HG02571 (cell line): Measurements from ENCODE around the gene JAM3.
"Not testable (repeated sequence)": the region's sequence is repeated elsewhere in the genome, so short reads cannot be mapped to it uniquely, and the experiment has no call there.

Source experiments
- ATAC-seq: cut with Tn5 transposase; IDR thresholded peaks from one replicate; pipeline ENCODE4 v1.9.1; 2021; ENCODE audit warnings: mild to moderate bottlenecking, moderate library complexity; ENCODE audit not compliant: unreplicated experiment

Gene JAM3

GRCh38 chr11:134098566-134099184, 29.8 kb downstream of the JAM3 start:
- ATAC-seq, result no peak

GRCh38 chr11:134100171-134100570, 31.3 kb downstream of the JAM3 start:
- no peak for ATAC-seq

DNA sequence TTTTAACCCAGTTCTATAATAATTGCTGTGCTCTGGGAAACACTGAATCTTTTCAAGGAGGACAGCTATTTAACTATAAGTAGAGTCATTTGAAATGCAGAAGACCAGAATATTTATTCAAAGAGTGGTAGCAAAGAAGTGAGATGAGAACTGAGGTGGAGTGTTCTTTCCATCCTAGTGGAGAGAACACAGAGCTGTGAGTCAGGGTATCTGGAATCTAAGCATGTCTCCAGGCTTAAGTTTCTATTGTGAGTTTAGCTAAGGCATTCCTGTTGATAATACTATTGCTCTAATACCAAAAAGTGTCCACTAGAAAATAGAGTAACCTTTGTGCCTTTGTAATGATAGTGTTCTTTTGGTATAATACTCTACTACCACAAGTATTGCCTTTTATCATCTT, 32.4 kb downstream of the JAM3 start:
- no peak for ATAC-seq

GRCh38 chr11:134110252-134110815, 41.5 kb downstream of the JAM3 start:
- ATAC-seq, result no peak

GRCh38 chr11:134113787-134114186, 44.9 kb downstream of the JAM3 start:
- ATAC-seq, result not testable (repeated sequence)

- ATAC-seq, result no peak
Measured at GRCh38 chr11:134116210-134116609, 47.3 kb downstream of the JAM3 start.

- ATAC-seq, result no peak
Measured at GRCh38 chr11:134118006-134118405, 49.1 kb downstream of the JAM3 start.

- ATAC-seq, result no peak
Measured at GRCh38 chr11:134119094-134119493, 50.2 kb downstream of the JAM3 start.

- ATAC-seq, result no peak
Measured at GRCh38 chr11:134120143-134120850, 51.4 kb downstream of the JAM3 start.

- ATAC-seq, result no peak
Measured at GRCh38 chr11:134120921-134121526, 52.2 kb downstream of the JAM3 start.

GRCh38 chr11:134124660-134125451, 56.0 kb downstream of the JAM3 start:
- no peak for ATAC-seq

GRCh38 chr11:134125507-134125906, 56.6 kb downstream of the JAM3 start:
- ATAC-seq, result no peak

GRCh38 chr11:134126217-134126822, 57.4 kb downstream of the JAM3 start:
- no peak for ATAC-seq

GRCh38 chr11:134131628-134132244, 62.9 kb downstream of the JAM3 start:
- ATAC-seq, result no peak

GRCh38 chr11:134132808-134133207, 63.9 kb downstream of the JAM3 start:
- no peak for ATAC-seq

GRCh38 chr11:134134167-134134566, 65.3 kb downstream of the JAM3 start:
- no peak for ATAC-seq

- no peak for ATAC-seq
Measured at GRCh38 chr11:134138376-134138775, 69.5 kb downstream of the JAM3 start.

GRCh38 chr11:134139303-134139872, 70.5 kb downstream of the JAM3 start:
- ATAC-seq, result no peak

- ATAC-seq, result no peak
Measured at GRCh38 chr11:134139873-134140331, 71.0 kb downstream of the JAM3 start.

DNA sequence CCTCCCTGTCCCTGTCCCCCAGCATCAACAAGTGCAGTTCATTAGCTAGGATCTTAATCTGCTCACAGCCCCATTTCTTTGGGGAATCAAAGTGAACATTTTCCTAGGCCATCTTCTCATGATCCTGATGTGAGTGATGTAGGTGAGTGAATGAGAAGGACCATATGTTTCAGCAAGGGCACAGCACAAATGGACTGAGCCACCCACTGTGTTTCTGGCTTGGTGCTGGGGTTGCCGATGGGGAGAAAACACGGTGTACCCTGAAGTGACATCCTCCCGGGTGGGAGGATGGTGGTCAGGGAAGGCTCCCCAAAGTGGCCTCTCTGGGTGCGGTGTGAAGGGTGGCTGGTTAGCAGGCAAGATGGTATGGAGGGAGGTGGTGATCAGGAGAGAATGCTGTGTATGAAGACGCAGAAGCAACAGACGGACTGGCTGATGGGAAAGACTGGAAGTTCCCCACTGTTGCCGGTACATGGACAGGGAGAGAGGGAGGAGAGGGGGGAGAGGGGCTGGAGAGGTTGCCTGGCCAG, 72.2 kb downstream of the JAM3 start:
- no peak for ATAC-seq
